Transverse colon (tissue), 4 donors: ENCODE results near the gene TTC16.

Experiments
- EP300 ChIP-seq: sonication (generic); formaldehyde crosslinking; IDR thresholded peaks from one replicate; pipeline ENCODE4 v1.6.1; 2017; ENCODE audit warnings: antibody characterized with exemption, low read depth
- POLR2AphosphoS5 ChIP-seq, 3 donors: sonication (generic); formaldehyde crosslinking; IDR thresholded peaks; one replicate each; pipeline ENCODE4 v1.6.1; 2016; ENCODE audit warnings: antibody characterized with exemption in 3 of 3
- TF ChIP-seq, protein P1 (sequence below), 5 experiments: fragments of 200-600 bp in 3 of 5; fragments of 450-650 bp in 2 of 5; sonication (generic) in 3 of 5; IDR thresholded peaks; 1 replicate in 2 of 5; 2 replicates in 3 of 5; pipeline ENCODE4 v1.5.1; 2016 to 2017; ENCODE audit warnings: antibody characterized with exemption in 5 of 5, inconsistent platforms in 3 of 5, mild to moderate bottlenecking in 2 of 5, moderate library complexity in 1 of 5

DNA sequence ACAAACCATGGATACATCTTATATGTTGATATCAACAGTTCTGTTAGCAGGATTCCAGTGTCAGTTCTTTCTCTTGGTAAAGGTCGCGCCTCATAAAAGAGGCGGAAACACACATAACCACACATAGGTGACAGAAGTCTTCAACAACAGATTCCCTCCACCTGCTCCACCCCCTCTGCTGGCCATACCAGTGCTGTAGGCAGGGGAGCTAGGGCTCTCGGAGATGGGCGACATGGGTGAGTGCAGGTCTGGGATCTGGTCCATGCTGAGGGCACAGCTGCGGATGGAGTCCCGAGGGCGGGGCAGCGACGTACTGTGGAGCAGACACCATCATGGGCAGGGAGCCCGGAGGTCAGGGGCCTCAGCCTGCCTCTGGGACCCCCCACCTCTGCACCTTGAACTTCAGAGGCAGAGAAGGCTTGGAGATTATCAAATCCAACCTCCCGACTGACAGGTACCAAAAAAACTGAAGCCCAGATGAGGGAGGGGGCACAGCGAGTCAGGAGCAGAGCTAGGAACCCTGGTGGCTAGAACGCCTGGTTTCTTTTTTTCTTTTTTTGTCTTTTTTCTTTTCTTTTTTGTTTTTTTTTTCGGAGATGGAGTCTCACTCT is 31.2 kb downstream of the TTC16 start:
- TF ChIP-seq EP300 (no peak), POLR2AphosphoS5 (IDR thresholded peaks at IDR 0.05) (no peak)
- TF ChIP-seq, protein P1, sequence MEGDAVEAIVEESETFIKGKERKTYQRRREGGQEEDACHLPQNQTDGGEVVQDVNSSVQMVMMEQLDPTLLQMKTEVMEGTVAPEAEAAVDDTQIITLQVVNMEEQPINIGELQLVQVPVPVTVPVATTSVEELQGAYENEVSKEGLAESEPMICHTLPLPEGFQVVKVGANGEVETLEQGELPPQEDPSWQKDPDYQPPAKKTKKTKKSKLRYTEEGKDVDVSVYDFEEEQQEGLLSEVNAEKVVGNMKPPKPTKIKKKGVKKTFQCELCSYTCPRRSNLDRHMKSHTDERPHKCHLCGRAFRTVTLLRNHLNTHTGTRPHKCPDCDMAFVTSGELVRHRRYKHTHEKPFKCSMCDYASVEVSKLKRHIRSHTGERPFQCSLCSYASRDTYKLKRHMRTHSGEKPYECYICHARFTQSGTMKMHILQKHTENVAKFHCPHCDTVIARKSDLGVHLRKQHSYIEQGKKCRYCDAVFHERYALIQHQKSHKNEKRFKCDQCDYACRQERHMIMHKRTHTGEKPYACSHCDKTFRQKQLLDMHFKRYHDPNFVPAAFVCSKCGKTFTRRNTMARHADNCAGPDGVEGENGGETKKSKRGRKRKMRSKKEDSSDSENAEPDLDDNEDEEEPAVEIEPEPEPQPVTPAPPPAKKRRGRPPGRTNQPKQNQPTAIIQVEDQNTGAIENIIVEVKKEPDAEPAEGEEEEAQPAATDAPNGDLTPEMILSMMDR (IDR thresholded peaks at IDR 0.05) = no peak
